ENCODE results near the gene JCAD. TPM values are rescaled to one million over a fixed set of nuclear protein-coding genes. Genes with fewer than 3 reads are reported as not detected.

Gene JCAD
- total RNA-seq, 4 donors from 2014 or later, result 30.0 to 65.3 (median 44.2) TPM

DNA sequence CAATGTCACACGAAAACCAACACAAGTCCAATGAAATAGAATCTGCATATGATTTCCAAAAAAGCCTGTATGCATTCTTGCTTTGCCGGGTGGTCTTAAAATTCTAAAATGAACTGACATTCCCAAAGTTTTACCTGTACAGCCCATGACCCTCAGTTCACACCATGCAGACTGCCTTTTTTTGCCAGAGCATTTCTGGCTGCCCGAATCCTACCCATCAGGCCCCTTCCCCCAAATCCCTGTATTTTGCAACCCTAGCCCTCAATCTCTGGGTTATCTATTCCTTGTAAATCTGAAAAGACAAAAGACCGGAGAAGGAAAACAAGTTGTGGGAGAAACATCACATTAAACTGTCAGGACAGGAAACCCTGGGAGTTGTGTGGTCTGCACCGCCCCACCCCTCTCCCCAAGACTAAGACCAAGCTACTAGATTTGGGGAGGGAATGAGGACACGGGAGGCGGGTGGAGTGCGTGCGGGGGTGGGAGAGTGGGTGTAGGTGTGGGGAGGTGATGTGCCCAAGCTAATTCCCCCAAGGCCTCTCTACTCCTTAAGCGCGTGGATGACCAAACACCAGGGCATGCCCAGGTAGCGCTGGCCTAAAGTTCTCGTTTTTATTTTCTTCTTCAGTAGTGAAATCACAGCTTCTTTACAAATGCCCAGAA, 1.4 kb downstream of the JCAD start:
- H3K9me3 ChIP-seq, result no peaks in the 10 kb centered on the region
- peaks cover 0 to 49% (median 2%) of the 10 kb centered on the region in 4 donors for H3K4me1 ChIP-seq
- H3K27me3 ChIP-seq, result peaks cover 0 to 4% of the 10 kb centered on the region in 2 donors
- WGBS, 2 donors, result 63 to 66% methylated on average over 13 of the region's 13 CpGs
- no peak for DNase-seq (ENCODE audit: low spot score in 2 of 2)
- TF ChIP-seq, protein P1, sequence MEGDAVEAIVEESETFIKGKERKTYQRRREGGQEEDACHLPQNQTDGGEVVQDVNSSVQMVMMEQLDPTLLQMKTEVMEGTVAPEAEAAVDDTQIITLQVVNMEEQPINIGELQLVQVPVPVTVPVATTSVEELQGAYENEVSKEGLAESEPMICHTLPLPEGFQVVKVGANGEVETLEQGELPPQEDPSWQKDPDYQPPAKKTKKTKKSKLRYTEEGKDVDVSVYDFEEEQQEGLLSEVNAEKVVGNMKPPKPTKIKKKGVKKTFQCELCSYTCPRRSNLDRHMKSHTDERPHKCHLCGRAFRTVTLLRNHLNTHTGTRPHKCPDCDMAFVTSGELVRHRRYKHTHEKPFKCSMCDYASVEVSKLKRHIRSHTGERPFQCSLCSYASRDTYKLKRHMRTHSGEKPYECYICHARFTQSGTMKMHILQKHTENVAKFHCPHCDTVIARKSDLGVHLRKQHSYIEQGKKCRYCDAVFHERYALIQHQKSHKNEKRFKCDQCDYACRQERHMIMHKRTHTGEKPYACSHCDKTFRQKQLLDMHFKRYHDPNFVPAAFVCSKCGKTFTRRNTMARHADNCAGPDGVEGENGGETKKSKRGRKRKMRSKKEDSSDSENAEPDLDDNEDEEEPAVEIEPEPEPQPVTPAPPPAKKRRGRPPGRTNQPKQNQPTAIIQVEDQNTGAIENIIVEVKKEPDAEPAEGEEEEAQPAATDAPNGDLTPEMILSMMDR (IDR thresholded peaks at IDR 0.05), result no peak
- TF ChIP-seq POLR2A (IDR thresholded peaks at IDR 0.05), result no peak
- TF ChIP-seq EP300 (IDR thresholded peaks at IDR 0.05), result no peak
- H3K36me3 ChIP-seq, result no peaks in the 10 kb centered on the region
- peak overlapping the region; percentile 64 to 93 (median 84) for H3K27ac ChIP-seq
- peak overlapping the region in 3 of 4 donors; percentile 66 to 92 (median 91) for H3K4me3 ChIP-seq

DNA sequence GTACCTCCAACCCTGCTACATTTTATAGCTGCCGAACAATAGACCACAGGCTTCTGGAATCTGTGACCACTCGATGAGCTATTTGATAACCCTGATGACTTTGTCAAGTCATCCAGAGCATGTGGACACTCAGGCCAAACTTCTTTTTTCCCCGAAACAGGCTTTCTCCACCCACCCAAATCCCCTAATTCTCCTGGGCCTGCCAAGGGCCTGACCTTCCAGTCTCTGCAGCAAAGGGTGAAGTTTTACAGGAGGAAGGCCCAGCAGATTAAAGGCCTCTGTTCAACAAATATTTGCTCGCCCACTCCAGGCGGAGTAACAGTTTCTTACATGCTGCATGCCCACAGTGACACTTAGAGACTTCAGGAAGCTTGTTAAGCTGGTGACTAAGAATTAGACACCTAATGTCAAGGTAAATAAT, 2.0 kb downstream of the JCAD start:
- WGBS, 2 donors, result 62 to 71% methylated on average over 5 of the region's 5 CpGs
- Histone ChIP-seq H3K36me3 (no peaks in the 10 kb centered on the region), H3K9me3 (no peaks in the 10 kb centered on the region), H3K27me3 (peaks cover 0 to 4% of the 10 kb centered on the region in 2 donors), H3K4me3 (peak overlapping the region in 2 of 4 donors; percentile 91 to 92), H3K4me1 (peaks cover 0 to 46% (median 2%) of the 10 kb centered on the region in 4 donors), H3K27ac (peak overlapping the region in 3 of 4 donors; percentile 82 to 93 (median 86))
- DNase-seq (ENCODE audit: low spot score in 2 of 2), result no peak
- TF ChIP-seq EP300 (IDR thresholded peaks at IDR 0.05), result no peak
- no peak for TF ChIP-seq POLR2A (IDR thresholded peaks at IDR 0.05)
- TF ChIP-seq, protein P1 (IDR thresholded peaks at IDR 0.05), result no peak

DNA sequence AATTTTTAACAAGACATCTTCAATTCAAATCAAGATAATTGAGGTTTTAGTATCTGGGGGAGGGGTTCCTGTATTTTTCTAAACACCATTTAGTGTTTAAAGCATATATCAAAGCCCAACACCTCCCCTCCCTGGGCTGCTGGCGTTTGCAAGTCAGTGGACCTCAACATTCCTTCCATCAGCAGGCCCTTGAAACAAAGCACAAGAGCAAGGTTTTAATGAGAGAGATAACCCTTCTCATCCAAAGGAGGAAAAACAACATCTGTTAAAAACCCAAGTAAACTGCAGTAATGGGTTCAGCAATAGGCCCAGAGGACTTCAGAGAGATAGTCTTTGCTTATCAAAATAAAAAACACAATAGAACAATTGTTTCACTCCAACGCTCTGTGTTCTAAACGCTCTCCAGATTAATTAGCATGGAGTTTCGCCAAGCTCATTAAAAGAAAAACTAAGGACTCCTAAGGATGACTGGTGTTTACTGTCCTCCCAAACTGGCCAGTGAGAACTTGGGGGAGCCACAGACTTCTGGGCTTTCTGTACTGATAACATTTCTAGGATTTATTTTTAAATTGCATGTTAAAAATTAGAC, 2.5 kb downstream of the JCAD start:
- peak overlapping the region in 1 of 4 donors; percentile 92 for H3K4me3 ChIP-seq
- no peaks in the 10 kb centered on the region for H3K36me3 ChIP-seq
- TF ChIP-seq, protein P1 (IDR thresholded peaks at IDR 0.05), result no peak
- TF ChIP-seq POLR2A (IDR thresholded peaks at IDR 0.05) (no peak), EP300 (IDR thresholded peaks at IDR 0.05) (no peak)
- 35 to 38% methylated on average over 4 of the region's 4 CpGs for WGBS, 2 donors
- H3K27ac ChIP-seq, result peak overlapping the region in 3 of 4 donors; percentile 48 to 93 (median 86)
- peaks cover 0 to 45% (median 2%) of the 10 kb centered on the region in 4 donors for H3K4me1 ChIP-seq
- no peak for DNase-seq (ENCODE audit: low spot score in 2 of 2)
- H3K9me3 ChIP-seq, result no peaks in the 10 kb centered on the region
- peaks cover 0 to 4% of the 10 kb centered on the region in 2 donors for H3K27me3 ChIP-seq

DNA sequence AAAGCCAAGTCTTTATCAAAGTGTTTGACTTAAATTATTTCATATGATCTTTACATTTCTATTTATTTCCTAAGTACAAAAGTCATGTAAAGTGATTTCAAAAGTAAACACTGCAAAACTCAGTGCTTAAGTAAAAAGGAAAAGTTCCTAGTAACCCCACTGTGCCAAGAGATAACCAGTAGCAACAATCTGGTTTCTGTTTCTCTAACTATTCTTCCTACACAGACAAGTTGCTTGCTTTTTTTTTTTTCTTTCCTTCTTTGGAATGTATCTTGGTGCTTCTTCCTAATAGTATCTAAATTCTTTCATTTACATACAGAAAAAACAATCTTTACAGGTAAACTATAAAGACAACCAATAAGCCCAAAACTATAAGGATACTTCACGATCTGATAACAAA, 3.1 kb downstream of the JCAD start:
- TF ChIP-seq POLR2A (IDR thresholded peaks at IDR 0.05), result no peak
- TF ChIP-seq EP300 (IDR thresholded peaks at IDR 0.05), result no peak
- TF ChIP-seq, protein P1 (IDR thresholded peaks at IDR 0.05), result no peak
- no peak for DNase-seq (ENCODE audit: low spot score in 2 of 2)
- peaks cover 0 to 45% (median 2%) of the 10 kb centered on the region in 4 donors for H3K4me1 ChIP-seq
- H3K36me3 ChIP-seq, result no peaks in the 10 kb centered on the region
- H3K4me3 ChIP-seq, result no peak overlapping the region
- peaks cover 0 to 4% of the 10 kb centered on the region in 2 donors for H3K27me3 ChIP-seq
- peak overlapping the region in 2 of 4 donors; percentile 86 to 93 for H3K27ac ChIP-seq
- WGBS, 2 donors, result 55 to 71% methylated on average over 1 of the region's 1 CpG
- H3K9me3 ChIP-seq, result no peaks in the 10 kb centered on the region

DNA sequence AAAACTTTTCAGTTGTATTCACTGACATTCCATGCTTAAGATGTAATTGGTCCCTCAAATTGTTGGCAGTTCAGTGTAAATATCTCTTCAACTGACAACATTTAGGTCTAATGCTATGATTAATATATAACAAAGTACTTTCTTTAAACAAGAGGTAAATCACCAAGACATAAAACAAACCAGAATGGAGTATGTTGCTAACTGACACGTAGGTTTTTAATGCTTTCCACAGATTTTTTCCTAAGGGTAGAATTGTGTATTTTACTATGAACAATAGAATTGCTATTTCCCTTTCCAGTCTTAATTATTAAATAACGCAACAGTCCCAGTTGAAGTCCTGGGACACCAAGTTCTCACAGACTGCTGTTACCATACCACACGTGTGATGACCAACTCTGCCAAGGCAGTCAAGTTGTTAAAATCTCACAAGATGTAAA, 4.1 kb downstream of the JCAD start:
- TF ChIP-seq POLR2A (IDR thresholded peaks at IDR 0.05) (no peak), EP300 (IDR thresholded peaks at IDR 0.05) (peak; percentile 25 to 80)
- TF ChIP-seq, protein P1 (IDR thresholded peaks at IDR 0.05), result no peak
- no peak overlapping the region for H3K4me3 ChIP-seq

More for the DNA sequence above, 4.1 kb downstream of the JCAD start:
- H3K36me3 ChIP-seq, result no peaks in the 10 kb centered on the region
- H3K4me1 ChIP-seq, result peaks cover 0 to 42% (median 2%) of the 10 kb centered on the region in 4 donors
- DNase-seq (ENCODE audit: low spot score in 2 of 2), result peak in 1 of 2 donors; percentile 52
- WGBS, 2 donors, result 24 to 42% methylated on average over 3 of the region's 3 CpGs
- H3K9me3 ChIP-seq, result no peaks in the 10 kb centered on the region
- H3K27me3 ChIP-seq, result peaks cover 0 to 4% of the 10 kb centered on the region in 2 donors
- peak overlapping the region in 2 of 4 donors; percentile 72 to 93 for H3K27ac ChIP-seq
